Measurements from ENCODE around the gene PPME1.
"Not testable (repeated sequence)": the region's sequence is repeated elsewhere in the genome, so short reads cannot be mapped to it uniquely, and the experiment has no call there.

PPME1 gene, protein sequence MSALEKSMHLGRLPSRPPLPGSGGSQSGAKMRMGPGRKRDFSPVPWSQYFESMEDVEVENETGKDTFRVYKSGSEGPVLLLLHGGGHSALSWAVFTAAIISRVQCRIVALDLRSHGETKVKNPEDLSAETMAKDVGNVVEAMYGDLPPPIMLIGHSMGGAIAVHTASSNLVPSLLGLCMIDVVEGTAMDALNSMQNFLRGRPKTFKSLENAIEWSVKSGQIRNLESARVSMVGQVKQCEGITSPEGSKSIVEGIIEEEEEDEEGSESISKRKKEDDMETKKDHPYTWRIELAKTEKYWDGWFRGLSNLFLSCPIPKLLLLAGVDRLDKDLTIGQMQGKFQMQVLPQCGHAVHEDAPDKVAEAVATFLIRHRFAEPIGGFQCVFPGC

DNA sequence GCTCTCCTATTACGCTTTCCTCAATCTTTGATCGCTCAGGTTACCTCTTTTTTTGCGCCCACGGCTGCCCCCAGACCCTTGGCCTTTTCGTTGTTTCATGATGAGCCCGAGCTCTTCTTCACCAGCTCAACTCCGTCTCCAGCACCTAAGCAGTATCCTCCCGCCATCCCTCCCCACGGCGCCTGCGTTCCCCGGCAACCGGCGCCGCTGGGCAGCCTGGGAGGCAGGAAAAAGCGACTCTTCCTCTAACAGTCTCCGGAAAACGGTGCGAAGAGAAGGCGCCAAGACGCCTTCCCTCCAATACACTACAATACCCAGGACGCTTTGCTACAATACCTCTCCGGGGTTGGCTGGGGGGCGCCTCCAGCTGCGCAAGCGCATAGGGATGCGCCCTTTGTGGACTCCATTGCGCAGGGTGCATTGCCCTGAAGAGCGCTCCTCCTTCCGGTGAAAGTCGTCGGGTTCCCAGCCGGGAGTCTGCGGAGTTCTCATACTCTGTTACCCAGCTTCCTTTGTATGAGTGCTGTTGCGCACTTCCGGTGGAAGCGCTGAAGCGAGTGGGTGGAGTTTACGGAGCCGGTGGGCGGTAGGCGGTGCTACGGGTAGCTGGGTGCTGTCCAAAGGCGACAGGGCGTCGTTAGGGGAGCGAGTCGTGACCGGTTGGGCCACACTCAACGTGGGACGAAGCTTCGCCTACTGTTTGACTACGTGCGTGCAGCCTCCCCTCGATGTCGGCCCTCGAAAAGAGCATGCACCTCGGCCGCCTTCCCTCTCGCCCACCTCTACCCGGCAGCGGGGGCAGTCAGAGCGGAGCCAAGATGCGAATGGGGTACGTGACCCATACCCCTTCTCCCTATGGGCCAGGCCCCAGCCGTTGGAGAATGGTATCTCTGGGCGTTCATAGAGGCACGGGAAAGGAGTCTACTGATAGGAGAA, at the start of gene PPME1, which contains the start of gene C2CD3:
Gene PPME1, plus strand, starts transcription at position 596 of the 936 bp plus-strand sequence. Its CDS starts 133 bp downstream, at position 729.
Gene C2CD3, minus strand, starts transcription at position 309 of the 936 bp plus-strand sequence. Its CDS starts 210 bp downstream, at position 99.
- DNase-seq: peak; percentile 99

DNA sequence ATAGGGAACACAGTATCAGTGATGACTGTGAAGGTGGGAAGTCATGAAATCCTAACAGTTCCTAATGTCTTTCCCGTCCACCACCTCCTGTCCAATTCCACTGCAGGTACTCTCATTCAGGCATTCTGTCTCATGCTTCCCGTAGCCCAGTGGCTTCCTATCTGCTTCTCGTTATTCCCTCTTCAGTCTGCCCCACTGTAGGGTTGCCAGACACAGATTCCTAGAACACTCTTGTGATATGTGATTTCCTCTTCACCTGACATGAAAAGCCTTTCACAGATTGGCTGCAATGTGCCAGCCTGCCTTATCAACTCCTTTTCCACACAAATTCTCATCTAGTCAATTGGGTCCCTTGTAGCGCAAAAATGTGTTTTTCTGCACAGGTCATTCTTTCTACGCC, 49.3 kb upstream of the PPME1 start:
- no peak for DNase-seq

DNA sequence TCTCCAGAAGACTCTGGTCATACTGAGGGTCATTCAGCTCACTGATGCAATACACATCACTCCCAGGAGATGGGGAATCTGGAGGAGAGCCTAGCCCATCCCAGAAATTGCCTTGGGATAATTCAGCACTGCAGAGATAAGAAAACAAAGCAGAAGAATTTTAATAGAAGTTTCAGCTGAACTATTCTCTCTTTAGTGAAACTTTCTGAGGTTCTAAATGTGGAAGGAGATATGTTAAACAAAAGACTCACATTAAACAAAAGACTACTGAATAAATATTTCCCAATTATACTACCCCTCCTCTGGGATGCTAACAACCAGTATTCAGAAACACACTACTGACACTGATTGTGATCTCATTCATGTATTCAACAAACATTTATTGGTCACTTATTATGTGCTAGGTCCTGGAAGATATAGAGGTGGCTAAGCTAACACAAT, 48.1 kb upstream of the PPME1 start:
- no peak for DNase-seq

DNA sequence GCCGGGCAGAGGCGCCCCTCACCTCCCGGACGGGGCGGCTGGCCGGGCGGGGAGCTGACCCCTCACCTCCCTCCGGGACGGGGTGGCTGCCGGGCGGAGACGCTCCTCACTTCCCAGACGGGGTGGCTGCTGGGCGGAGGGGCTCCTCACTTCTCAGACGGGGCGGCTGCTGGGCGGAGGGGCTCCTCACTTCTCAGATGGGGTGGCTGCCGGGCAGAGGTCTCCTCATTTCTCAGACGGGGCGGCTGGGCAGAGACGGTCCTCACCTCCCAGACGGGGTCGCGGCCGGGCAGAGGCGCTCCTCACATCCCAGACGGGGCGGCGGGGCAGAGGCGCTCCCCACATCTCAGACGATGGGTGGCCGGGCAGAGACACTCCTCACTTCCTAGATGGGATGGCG, 42.0 kb upstream of the PPME1 start:
- DNase-seq: not testable (repeated sequence)

DNA sequence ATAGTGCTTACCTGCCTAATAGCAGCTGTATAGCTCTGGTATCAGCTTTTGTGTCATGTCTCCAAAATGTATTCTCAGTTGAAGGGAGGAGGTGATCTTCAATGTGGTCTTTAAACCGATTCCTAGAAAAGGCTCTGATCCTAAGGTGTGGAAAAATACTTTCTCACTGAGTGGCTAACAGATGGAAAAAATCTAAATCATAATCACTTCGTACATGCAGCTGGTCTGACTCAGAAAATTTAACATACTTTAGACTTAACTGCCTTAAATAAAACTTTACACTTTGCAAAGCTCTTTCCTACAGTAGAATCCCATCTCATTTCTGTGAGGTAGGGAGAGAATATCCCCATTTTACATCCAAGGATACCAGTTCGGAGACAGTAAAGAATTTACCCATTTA, 38.3 kb upstream of the PPME1 start:
- no peak for DNase-seq

DNA sequence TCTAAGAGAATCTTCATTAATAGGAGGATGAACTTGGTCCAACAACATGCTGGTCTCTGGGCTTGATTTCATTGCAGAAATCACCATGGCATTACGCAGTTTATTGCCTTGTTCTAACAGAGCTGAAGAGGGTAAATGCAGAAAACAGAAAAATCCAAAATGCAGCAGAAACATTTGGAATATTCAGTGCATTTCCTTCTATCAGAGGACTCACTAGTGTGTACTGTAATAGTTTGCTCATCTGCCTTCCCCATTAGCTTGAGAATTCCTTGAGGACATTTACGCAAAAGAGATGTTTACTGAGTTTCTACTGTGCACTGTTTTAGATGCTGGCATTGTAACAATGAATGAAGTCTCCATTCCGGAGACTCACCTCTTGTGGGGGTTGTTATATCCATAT, 37.7 kb upstream of the PPME1 start:
- no peak for DNase-seq

DNA sequence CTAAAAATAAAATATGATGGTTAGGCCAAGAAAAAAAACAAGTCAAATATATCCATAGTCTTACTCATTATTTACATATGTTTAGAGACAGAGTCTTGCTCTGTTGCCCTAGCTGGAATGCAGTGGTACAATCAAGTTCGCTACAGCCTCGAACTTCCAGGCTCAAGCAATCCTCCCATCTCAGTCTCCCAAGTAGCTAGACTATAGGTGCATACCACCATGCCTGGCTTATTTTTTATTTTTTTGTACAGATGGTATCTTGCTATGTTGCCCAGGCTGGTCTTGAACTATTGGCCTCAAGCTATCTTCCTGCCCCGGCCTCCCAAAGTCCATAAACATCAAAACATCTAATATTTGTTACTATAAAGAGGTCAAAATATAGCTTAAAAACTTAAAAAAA, 36.4 kb upstream of the PPME1 start:
- no peak for DNase-seq

DNA sequence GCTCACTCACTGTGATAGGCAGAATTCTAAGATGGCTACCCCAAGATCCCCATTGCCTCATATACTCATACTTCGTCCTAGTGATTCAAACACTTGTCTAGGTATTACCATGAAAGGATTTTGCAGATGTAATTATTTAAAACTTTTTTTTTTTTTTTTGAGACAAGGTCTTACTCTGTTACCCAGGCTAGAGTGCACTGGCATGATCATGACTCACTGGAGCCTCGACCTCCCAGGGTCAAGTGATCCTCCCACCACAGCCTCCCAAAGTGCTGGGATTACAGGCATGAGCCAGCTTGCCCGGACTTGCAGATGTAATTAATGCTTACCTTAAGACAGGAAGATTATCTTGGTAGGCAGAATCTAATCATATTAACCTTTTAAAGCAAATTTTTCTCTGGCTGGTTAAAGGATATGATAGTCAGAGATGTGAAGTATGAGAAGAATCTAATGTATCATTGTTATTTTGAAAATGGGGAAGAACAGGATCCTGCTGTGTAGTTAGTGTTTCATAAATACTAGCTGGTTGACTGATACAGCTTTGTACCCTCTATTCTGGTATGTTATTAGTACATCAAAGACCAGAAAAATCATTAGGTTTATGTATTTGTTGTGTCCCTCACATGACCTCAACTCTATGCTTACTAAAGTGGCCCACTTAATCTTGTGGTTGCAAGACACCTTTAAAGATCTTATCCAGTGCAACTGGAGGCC, 35.8 kb upstream of the PPME1 start:
- DNase-seq: peak; percentile 70

DNA sequence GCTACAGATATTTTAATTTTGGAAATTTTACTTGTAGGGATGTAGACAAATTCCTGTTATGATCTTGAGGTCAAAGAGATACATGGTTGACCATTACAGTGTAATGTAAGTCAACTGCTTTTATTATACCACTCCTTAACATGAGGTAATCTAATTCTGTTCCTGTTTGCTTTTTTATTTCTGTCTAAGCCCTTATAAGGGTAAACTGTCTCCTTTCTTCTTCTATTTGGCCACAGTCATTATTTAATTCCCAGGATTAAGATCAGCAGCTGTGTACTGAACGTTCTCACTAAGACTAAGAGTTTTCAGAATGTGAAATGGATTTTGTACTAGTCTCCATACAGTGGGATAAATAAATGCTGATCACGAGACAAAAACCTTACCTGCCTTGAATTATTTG, 33.1 kb upstream of the PPME1 start:
- DNase-seq: no peak

DNA sequence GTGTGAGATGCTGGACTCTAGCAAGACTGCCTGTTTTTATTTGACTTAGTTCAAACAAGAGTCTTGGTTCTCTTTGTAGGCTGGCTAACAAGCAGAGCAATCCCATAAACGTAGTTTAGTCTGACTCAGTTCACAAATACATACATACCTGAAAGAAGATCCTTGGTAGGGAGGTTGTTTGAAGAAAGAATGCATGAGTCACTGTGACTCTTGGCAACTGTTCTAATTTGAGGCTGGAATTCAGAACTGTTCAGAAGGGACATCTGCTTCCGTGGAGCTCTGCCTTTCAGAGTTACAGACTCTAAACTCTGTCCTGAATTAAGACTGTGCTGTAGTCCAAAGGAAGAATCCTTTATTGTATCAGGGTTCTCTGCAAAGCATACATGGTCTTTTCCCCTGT, 32.5 kb upstream of the PPME1 start:
- DNase-seq: peak; percentile 51

DNA sequence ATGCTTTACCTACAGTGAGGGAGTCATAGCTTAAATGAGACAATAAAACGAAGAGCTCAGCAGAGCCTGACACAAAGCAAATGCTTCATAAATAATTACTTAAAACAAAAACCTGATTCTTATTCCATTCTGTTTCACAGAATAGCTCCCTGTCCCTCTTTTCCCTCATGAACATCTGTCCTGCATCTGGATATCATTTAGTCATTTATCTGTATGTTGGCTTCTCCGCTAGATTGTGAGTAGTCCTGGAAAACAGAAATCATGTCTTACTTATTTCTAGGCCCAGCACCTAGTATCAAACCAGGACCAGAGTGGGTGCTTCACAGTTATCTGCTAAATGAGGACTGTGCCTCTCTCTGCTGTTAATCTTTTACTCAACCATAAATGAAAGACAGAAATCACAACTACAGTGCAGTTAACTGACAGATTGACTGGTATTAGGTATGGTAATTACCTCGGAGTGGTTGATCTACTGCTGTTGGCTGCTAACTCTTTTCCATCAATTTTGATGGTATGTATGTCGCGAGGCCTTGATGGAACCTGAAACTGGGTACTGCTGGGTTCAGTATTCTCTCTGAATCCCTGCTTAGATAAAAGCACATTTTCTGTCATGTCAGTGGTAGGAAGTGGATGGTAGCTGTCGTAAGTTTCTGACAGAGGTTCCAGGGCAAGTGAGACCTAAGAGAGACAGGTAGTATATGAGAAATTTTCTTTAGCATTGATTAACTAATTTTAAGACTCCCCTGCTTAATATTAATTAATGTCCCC, 31.8 kb upstream of the PPME1 start:
- DNase-seq: no peak

DNA sequence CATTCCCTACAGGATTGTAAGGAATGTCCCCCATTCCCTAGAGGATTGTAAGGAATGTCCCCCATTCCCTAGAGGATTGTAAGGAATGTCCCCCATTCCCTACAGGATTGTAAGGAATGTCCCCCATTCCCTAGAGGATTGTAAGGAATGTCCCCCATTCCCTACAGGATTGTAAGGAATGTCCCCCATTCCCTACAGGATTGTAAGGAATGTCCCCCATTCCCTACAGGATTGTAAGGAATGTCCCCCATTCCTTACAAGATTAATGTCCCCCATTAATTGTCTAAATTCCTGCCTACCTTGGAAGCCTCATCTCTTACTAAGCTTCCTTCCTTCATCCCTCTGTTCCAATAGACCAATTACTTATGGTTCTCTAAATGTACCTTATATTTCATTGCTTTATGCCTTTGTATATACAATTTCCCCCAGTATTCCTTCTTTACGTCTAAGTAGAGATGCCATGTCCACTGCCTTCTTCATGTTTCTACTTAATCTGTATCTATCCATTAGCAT, 31.1 kb upstream of the PPME1 start:
- DNase-seq: not testable (repeated sequence)

DNA sequence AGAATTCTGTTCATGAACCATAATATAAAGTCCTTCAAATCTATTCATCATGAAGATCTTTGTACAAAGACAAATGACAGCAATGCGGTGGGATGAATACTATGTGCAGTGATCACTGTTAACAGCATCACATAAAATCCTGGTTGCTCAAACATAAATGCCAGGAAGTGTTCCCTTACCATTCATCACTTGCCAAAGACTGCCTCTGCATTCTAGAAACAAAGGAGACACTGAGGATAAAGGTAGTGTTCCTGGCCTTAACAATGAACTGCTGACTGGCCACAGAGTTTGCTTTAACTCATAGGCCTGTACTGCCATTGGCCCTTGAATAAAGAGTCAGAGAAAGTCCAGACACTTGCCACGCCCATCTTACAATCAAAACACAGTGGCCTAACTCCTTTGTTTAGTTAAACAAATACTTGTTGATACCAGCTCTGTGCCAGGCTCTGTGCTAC, 29.8 kb upstream of the PPME1 start:
- no peak for DNase-seq

DNA sequence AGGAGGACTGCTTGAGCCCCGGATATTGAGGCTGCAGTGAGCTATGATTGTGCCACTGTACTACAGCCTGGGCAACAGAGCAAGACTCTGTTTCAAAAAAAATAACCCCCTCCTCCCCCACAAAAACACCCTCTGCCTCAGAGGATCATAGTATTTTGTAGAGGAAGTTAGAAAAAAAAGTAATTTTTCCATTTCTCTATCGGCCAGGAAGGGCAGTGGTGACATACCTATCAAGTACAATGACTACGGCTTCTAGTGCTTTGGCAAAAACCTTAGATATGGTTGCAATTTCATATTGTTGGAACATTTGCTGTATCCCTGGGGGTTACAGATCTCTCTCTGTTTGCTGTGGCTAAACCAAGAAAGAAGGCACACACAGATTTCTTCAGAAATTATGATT, 29.2 kb upstream of the PPME1 start:
- no peak for DNase-seq

DNA sequence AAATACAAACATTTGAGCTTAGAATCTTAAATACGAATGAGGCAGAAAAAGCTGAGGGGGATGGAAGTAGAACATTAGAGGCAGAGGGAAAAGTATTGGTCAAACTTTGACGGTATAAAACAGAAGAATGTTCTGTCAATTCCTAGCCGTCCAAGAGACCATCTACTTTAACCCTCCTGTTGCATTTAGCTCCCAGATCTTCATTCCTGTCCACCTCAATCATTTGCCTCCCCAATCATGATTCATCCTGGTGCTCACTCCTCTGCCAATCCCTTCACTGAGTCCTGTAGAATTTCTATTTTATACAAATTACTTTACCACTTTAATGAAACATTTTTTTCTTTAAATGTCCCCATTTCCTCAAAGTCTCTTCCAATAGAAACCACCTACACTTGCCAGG, 28.5 kb upstream of the PPME1 start:
- DNase-seq: no peak

DNA sequence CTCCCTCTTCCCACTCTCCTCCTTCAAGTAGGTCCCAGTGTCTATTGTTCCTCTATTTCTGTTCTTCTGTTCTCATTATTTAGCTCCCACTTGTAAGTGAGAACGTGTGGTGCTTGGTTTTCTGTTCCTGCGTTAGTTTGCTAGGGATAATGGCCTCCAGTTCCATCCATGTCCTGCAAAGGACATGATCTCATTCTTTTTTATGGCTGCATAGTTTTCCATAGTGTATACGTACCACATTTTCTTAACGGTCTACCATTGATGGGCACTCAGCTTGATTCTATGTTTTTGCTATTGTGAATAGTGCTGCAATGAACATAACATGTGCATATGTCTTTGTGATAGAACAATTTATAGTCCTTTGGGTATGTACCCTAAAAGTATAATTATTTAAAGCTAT, 26.5 kb upstream of the PPME1 start:
- DNase-seq: no peak

DNA sequence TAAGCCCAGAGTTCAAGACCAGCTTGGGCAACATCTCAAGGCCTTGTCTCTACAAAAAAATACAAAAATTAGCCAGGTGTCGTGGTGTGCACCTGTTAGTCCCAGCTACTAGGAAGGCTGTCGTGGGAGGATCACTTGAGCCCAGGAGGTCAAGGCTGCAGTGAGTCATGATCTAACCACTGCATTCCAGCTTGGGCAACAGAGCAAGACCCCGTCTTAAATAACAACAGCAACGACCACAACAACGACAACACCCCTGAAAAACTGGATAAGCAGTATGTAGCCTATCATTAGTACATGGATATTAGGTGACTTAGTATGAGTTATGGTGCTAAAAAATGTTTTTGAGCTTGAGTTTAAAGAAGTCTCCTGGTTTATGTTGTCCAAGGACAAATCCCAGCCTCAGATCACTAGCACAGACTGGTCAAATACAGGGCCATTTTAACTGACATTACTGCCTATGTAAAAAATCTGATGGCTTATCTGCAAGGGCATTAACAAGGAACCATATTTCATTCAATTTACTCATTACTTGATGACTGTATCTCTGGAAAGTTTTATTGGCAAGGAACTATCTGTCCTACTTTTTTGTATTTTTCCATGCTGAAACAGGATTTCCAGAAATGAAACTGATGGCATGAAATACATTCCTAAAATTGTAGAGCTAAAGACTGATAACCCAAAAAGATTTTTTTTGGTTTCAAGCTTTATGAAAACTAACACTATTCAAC, 23.7 kb upstream of the PPME1 start:
- DNase-seq: no peak

DNA sequence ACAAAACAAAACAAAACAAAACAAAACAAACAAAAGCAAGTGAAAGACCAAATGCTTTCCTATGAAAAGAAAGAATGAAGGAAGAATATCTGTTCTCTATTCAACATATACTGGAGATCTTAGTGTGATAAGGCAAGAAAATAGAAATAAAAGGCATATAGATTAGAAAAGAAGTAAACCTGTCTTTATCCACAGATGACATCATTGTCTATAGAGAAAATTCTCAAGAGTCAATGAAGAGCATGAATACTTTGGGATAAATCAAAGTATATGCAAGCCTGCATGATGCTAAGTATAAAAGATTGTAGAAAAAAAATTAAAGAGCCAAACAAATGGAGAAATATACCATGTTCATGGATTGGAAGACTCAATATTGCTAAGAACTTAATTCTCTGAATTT, 17.9 kb upstream of the PPME1 start:
- DNase-seq: no peak

DNA sequence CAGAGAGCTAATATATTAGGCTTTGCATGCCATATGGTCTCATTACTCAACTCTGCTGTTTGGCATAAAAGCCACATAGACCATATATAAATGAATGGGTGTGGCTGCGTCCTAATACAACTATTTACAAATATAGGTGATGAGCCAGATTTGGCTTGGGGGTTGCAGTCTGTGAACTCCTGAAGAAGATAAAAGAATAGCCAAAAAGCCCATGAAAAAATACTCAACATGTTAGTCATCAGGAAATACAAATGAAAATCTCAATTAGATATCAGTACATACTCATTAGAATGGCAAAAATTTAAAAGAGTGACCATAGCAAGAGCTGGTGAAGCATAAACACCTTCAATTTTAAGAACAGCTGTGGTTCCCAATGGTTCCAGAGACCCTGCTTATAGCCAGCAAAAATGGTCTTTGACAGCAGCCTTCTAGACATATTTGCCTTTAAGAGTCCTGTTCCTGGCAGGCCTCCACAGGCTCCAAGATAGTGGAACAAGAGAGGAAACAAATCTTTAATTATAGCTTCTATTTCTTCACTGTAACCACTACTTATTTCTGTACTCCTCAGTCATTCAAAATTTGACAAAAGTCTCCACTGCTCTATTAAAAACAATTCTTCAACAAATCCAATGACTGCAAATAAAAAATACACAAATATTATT, 16.3 kb upstream of the PPME1 start:
- no peak for DNase-seq

DNA sequence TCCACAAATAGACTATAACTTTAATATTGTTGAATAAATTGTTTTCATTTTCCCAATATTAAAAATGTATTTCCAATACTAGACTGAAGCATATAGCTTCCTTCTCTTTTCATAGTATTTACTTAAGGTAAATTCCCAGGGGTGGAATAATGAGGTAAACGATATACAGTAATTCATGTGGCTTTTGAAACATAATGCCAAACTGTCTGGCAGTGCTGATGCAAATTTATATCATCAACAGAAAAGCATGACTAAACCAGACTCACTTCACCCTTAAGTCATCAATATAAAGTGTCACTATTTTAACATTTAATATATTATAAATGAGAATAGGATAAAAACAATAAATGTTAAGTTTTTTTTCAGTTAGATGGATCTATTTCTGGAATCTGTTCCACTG, 13.9 kb upstream of the PPME1 start:
- DNase-seq: no peak

DNA sequence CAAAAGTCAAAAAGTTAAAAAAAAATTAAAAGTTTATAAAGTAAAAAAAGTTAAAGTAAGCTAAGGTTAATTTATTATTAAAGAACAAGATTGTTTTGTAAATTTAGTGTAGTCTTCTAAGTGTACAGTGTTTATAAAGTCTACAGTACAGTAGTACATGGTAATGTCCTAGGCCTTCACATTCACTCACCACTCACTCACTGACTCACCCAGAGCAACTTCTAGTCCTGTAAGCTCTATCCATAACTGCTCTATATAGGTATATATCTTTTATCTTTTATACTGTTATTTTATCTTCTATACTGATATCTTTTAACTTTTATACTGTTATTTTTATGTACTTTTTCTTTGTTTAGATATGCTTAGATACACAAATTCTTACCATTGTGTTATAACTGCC, 11.4 kb upstream of the PPME1 start:
- DNase-seq: no peak
